HCEC 1CT (cell line): ENCODE results near the gene AGO4.
"Not testable (repeated sequence)": the region's sequence is repeated elsewhere in the genome, so short reads cannot be mapped to it uniquely, and the experiment has no call there.

Source experiments
- DNase-seq: peaks from one replicate; pipeline ENCODE4 v3.0.0-alpha.2; 2017

Gene AGO4

GRCh38 chr1:35812754-35813153, 4.9 kb downstream of the AGO4 start:
- DNase-seq = not testable (repeated sequence)

GRCh38 chr1:35825255-35825654, 17.4 kb downstream of the AGO4 start:
- DNase-seq = no peak

- DNase-seq = no peak
Measured at GRCh38 chr1:35832276-35832905, 24.6 kb downstream of the AGO4 start.

GRCh38 chr1:35833395-35833794, 25.6 kb downstream of the AGO4 start:
- no peak for DNase-seq

- no peak for DNase-seq
Measured at GRCh38 chr1:35834218-35834617, 26.4 kb downstream of the AGO4 start.

- DNase-seq = no peak
Measured at GRCh38 chr1:35835398-35835797, 27.6 kb downstream of the AGO4 start.

GRCh38 chr1:35836734-35837133, 28.9 kb downstream of the AGO4 start:
- no peak for DNase-seq

- DNase-seq = peak; percentile 32
Measured at GRCh38 chr1:35838693-35839245, 31.0 kb downstream of the AGO4 start.

- DNase-seq = no peak
Measured at GRCh38 chr1:35844826-35845225, 37.0 kb downstream of the AGO4 start.

- DNase-seq = no peak
Measured at GRCh38 chr1:35845766-35846165, 38.0 kb downstream of the AGO4 start.

- no peak for DNase-seq
Measured at GRCh38 chr1:35847935-35848565, 40.2 kb downstream of the AGO4 start.

GRCh38 chr1:35850051-35850450, 42.2 kb downstream of the AGO4 start:
- no peak for DNase-seq

GRCh38 chr1:35850716-35851115, 42.9 kb downstream of the AGO4 start:
- DNase-seq = no peak

GRCh38 chr1:35851132-35851869, 43.5 kb downstream of the AGO4 start:
- DNase-seq = no peak

- no peak for DNase-seq
Measured at GRCh38 chr1:35852241-35852640, 44.4 kb downstream of the AGO4 start.

- no peak for DNase-seq
Measured at GRCh38 chr1:35854989-35855700, 47.3 kb downstream of the AGO4 start.

- DNase-seq = no peak
Measured at GRCh38 chr1:35856964-35857363, 49.1 kb downstream of the AGO4 start.

GRCh38 chr1:35857830-35858229, 50.0 kb downstream of the AGO4 start:
- DNase-seq = peak; percentile 13

- DNase-seq = no peak
Measured at GRCh38 chr1:35860696-35861095, 52.9 kb downstream of the AGO4 start.

- no peak for DNase-seq
Measured at GRCh38 chr1:35863136-35863535, 55.3 kb downstream of the AGO4 start.

- DNase-seq = no peak
Measured at GRCh38 chr1:35863881-35864625, 56.2 kb downstream of the AGO4 start.

GRCh38 chr1:35864813-35865212, 57.0 kb downstream of the AGO4 start:
- DNase-seq = no peak

GRCh38 chr1:35866991-35867390, 59.2 kb downstream of the AGO4 start:
- DNase-seq = no peak
